Measurements from ENCODE around the gene PSMC3.

- TF ChIP-seq GATA2 (IDR thresholded peaks at IDR 0.05; ENCODE audit: low read depth, low read length) (no peak), GATA3 (IDR thresholded peaks at IDR 0.05; ENCODE audit: low read depth, low read length) (no peak)
Measured at GRCh38 chr11:47425611-47426010, 628 bp downstream of the PSMC3 start.
